ENCODE results near the gene ERAS. TPM values are rescaled to one million over a fixed set of nuclear protein-coding genes. Genes with fewer than 3 reads are reported as not detected.

ERAS gene
- total RNA-seq, 1 donor from 2014 or later, result not detected

Other genes starting within 250 kb of the ERAS start
- 164 TPM for gene WDR13, start 229.0 kb upstream of the ERAS start, total RNA-seq
- gene WAS, start 142.7 kb upstream of the ERAS start, total RNA-seq, result 2.6 TPM
- 2.4 TPM for gene SUV39H1, start 129.8 kb upstream of the ERAS start, total RNA-seq
- not detected for gene GLOD5, start 64.8 kb upstream of the ERAS start, total RNA-seq
- gene GATA1, start 39.9 kb upstream of the ERAS start, total RNA-seq, result not detected
- 44.4 TPM for gene HDAC6, start 24.4 kb upstream of the ERAS start, total RNA-seq
- gene PCSK1N, start 9.1 kb downstream of the ERAS start, total RNA-seq, result 0.32 TPM
- gene TIMM17B, start 71.3 kb downstream of the ERAS start, total RNA-seq, result 77.9 TPM
- 64.5 TPM for gene PQBP1, start 71.4 kb downstream of the ERAS start, total RNA-seq
- gene SLC35A2, start 85.1 kb downstream of the ERAS start, total RNA-seq, result 15.7 TPM
- 3.9 TPM for gene PIM2, start 92.5 kb downstream of the ERAS start, total RNA-seq
- gene OTUD5, start 131.1 kb downstream of the ERAS start, total RNA-seq, result 18.9 TPM
- gene KCND1, start 145.3 kb downstream of the ERAS start, total RNA-seq, result 0.47 TPM
- 18.1 TPM for gene GRIPAP1, start 175.8 kb downstream of the ERAS start, total RNA-seq
- 18.5 TPM for gene TFE3, start 216.8 kb downstream of the ERAS start, total RNA-seq
- gene CCDC120, start 232.5 kb downstream of the ERAS start, total RNA-seq, result 1.7 TPM
- 6.3 TPM for gene PRAF2, start 247.5 kb downstream of the ERAS start, total RNA-seq

Data from left ventricle myocardium superior (tissue), 1 donor.